ENCODE data around the gene PHACTR1. TPM values are rescaled to one million over a fixed set of nuclear protein-coding genes. Genes with fewer than 3 reads are reported as not detected.
"Not testable (repeated sequence)": the region's sequence is repeated elsewhere in the genome, so short reads cannot be mapped to it uniquely, and the experiment has no call there.

PHACTR1 gene
- total RNA-seq, 2 experiments from 2014 or later = 0.11 TPM; not detected in 1

DNA sequence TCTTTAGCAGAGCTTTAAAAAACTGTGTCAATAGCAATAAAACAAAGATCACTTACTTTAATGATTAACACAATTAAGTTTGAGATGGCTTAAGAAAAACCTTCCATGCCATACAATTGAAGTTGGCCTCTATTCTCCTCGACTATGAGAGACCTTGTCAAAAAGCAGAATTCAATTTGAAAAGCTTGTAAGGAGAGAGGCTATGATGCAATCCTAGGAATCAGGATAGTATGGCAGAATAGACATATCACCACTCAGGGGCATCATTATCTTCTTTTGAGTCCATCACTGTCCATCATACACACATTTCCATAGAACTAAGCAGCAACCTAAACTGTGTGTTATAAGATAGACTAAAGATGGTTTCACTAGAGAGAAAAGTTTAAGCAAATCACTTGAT is 594.6 kb downstream of the PHACTR1 start:
- CTCF ChIA-PET = interaction anchor here (1.2 to 1.6 kb wide), 2 partner anchors 17 to 117 kb away, joined by 3 to 6 read pairs; partner anchors contain the start of gene TBC1D7
- POLR2A ChIA-PET = interaction anchor here (1.7 kb wide), 1 partner anchor 17 kb away, joined by 4 read pairs; the partner anchor contains the start of gene TBC1D7
- Mint-ChIP-seq H3K27me3 (no peaks in the 10 kb centered on the region), H3K36me3 (ENCODE audit: low read depth) (peaks cover 44% of the 10 kb centered on the region), H3K27ac (no peak overlapping the region), H3K9me3 (no peaks in the 10 kb centered on the region), H3K4me3 (no peak overlapping the region), H3K4me1 (ENCODE audit: low read depth) (peaks cover 8% of the 10 kb centered on the region)
- intact Hi-C loops (cut with micrococcal nuclease) = no loop called here
- TF ChIP-seq, protein P1, sequence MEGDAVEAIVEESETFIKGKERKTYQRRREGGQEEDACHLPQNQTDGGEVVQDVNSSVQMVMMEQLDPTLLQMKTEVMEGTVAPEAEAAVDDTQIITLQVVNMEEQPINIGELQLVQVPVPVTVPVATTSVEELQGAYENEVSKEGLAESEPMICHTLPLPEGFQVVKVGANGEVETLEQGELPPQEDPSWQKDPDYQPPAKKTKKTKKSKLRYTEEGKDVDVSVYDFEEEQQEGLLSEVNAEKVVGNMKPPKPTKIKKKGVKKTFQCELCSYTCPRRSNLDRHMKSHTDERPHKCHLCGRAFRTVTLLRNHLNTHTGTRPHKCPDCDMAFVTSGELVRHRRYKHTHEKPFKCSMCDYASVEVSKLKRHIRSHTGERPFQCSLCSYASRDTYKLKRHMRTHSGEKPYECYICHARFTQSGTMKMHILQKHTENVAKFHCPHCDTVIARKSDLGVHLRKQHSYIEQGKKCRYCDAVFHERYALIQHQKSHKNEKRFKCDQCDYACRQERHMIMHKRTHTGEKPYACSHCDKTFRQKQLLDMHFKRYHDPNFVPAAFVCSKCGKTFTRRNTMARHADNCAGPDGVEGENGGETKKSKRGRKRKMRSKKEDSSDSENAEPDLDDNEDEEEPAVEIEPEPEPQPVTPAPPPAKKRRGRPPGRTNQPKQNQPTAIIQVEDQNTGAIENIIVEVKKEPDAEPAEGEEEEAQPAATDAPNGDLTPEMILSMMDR (IDR thresholded peaks at IDR 0.05) = no peak
- DNase-seq (no peak), ATAC-seq (no peak)

DNA sequence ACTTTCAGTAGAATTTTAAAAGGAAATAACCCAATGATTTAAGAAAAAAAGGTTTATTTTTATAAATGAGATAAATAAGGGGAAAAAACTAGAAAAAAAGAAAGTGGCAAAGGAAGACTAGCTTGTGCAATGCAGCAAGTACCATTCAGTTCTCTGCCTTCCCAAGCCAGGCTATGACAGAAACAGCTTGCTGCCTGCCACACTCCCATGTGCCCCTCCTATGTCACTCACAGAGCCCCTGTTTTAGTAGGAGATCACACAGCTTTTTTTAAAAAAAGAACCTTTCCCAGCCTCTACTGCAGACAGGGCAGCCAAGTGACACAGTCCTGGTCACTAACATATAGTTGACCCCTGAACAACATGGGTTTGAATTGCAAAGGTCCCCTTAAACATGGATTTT is 598.2 kb downstream of the PHACTR1 start:
- intact Hi-C loops (cut with micrococcal nuclease) = no loop called here
- Mint-ChIP-seq H3K36me3 (ENCODE audit: low read depth) (peaks cover 44% of the 10 kb centered on the region), H3K27ac (no peak overlapping the region), H3K27me3 (no peaks in the 10 kb centered on the region), H3K4me1 (ENCODE audit: low read depth) (no peaks in the 10 kb centered on the region), H3K9me3 (no peaks in the 10 kb centered on the region), H3K4me3 (no peak overlapping the region)
- ATAC-seq (no peak), DNase-seq (no peak)
- POLR2A ChIA-PET = interaction anchor here (1.0 to 1.3 kb wide), 2 partner anchors 12 to 14 kb away, joined by 3 to 5 read pairs; partner anchors contain the start of gene TBC1D7
- CTCF ChIA-PET = interaction anchor here (1.3 to 1.8 kb wide), 2 partner anchors 12 to 18 kb away, joined by 4 read pairs; no protein-coding TSS in a partner anchor
- TF ChIP-seq, protein P1 (IDR thresholded peaks at IDR 0.05) = no peak

DNA sequence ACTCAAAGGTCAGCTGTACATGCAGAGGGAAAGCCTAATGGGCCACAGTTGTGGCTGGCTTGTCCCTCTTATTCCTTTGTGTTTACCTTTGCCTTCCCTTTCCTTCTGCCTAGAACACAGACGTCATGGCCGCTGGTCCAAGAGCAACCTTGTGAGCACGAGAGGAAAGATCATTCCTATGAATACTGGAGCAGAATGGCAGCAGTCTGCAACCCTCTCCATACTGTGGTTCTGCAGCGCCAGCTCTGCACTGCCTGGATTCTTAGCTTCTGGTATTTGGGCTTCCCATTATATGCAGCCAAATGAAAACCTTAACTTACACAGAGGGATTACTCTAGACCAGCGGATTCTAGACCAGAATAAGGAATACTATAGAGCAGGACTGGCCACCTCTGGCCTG is 599.3 kb downstream of the PHACTR1 start:
- CTCF ChIA-PET = interaction anchor here (1.8 kb wide), 1 partner anchor 17 kb away, joined by 4 read pairs; no protein-coding TSS in a partner anchor
- H3K36me3 Mint-ChIP-seq (ENCODE audit: low read depth) = peaks cover 52% of the 10 kb centered on the region
- intact Hi-C loops (cut with micrococcal nuclease) = no loop called here
- no peak for ATAC-seq
- TF ChIP-seq, protein P1 (IDR thresholded peaks at IDR 0.05) = no peak
- no peak for DNase-seq
- no peaks in the 10 kb centered on the region for H3K27me3 Mint-ChIP-seq
- no peaks in the 10 kb centered on the region for H3K4me1 Mint-ChIP-seq (ENCODE audit: low read depth)
- POLR2A ChIA-PET = no interaction called here
- no peak overlapping the region for H3K27ac Mint-ChIP-seq
- no peaks in the 10 kb centered on the region for H3K9me3 Mint-ChIP-seq
- no peak overlapping the region for H3K4me3 Mint-ChIP-seq

DNA sequence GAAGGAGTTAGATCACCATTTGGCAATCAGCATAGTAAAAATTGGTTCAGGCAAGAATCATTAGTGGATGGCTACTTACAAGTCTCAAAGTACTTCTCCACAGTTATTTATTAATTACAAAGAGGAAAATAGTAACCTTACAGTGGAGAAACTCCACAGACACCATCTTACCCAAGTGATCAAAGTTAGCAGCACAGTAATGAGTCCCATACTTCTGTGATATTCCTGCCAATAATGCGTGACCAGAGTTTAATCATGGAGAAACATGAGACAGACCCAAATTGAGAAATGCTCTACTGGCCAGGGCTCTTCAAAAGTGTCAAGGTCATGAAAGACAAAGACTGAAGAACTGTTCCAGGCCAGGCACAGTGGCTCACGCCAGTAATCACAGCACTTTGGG is 602.3 kb downstream of the PHACTR1 start:
- Mint-ChIP-seq H3K27me3 (no peaks in the 10 kb centered on the region), H3K36me3 (ENCODE audit: low read depth) (peaks cover 48% of the 10 kb centered on the region), H3K4me3 (no peak overlapping the region), H3K27ac (no peak overlapping the region), H3K4me1 (ENCODE audit: low read depth) (no peaks in the 10 kb centered on the region), H3K9me3 (no peaks in the 10 kb centered on the region)
- CTCF ChIA-PET = no interaction called here
- intact Hi-C loops (cut with micrococcal nuclease) = no loop called here
- ATAC-seq (no peak), DNase-seq (no peak)
- TF ChIP-seq, protein P1 (IDR thresholded peaks at IDR 0.05) = no peak
- POLR2A ChIA-PET = no interaction called here

DNA sequence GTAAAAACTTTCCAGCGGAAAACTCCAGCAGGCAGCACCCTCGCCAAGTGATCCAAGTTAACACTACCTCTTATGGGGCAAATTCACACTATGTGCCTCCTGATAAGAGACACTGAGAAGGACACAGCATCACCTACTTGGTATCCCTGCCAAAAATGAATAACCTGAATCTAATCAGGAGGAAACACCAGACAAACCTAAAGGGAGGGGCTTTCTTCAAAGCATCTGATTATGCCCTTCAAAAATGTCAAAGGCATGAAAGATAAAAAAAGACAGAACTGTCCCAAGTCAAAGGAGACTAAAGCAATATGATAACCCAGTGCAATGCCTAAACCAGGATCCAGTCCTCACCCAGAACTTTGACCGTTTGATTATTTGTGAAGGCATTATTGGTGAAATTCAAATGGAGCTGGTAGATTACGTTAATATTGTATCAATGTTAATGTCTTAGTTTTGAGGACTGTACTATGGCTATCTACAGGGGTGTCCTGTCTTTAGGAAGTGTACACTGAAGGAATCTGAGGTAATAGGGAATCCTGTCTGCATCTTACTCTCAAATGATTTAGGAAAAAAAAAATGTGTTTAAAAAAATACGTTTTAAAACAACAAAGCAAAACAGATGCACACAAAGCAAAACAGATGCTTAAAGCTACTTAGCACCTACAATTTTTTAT is 603.5 kb downstream of the PHACTR1 start:
- CTCF ChIA-PET = interaction anchor here (1.0 kb wide), 1 partner anchor 102 kb away, joined by 3 read pairs; no protein-coding TSS in a partner anchor
- no peaks in the 10 kb centered on the region for H3K9me3 Mint-ChIP-seq
- no peaks in the 10 kb centered on the region for H3K27me3 Mint-ChIP-seq
- DNase-seq (no peak), ATAC-seq (no peak)
- H3K4me1 Mint-ChIP-seq (ENCODE audit: low read depth) = no peaks in the 10 kb centered on the region
- TF ChIP-seq, protein P1 (IDR thresholded peaks at IDR 0.05) = no peak
- H3K4me3 Mint-ChIP-seq = no peak overlapping the region
- intact Hi-C loops (cut with micrococcal nuclease) = no loop called here
- peaks cover 47% of the 10 kb centered on the region for H3K36me3 Mint-ChIP-seq (ENCODE audit: low read depth)
- H3K27ac Mint-ChIP-seq = no peak overlapping the region
- POLR2A ChIA-PET = interaction anchor here (0.6 to 1.3 kb wide), 2 partner anchors 8 to 18 kb away, joined by 3 to 4 read pairs; no protein-coding TSS in a partner anchor

DNA sequence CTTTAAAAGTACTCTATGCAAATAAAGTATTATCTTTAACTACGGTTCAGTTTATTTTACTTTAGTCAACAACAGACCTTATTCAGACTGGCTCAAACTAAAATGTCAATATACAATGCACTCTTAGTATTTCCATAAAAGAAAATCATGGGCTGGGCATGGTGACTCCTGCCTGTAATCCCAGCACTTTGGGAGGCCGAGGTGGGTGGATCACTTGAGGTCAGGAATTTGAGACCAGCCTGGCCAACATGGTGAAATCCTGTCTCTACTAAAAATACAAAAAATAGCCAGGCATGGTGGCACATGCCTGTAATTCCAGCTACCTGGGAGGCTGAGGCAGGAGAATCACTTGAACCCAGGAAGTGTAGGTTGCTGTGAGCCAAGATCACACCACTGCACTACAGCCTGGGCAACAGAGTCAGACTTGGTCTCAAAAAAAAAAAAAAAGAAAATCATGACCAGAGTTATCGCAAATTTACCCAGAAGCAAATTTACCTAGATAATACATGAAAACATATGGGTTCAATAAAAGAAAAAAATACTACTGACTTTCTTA is 609.5 kb downstream of the PHACTR1 start:
- H3K27me3 Mint-ChIP-seq, H3K4me3 Mint-ChIP-seq, DNase-seq, POLR2A ChIA-PET, ATAC-seq, CTCF ChIA-PET, H3K9me3 Mint-ChIP-seq, H3K27ac Mint-ChIP-seq: not testable (repeated sequence)
- intact Hi-C loops (cut with micrococcal nuclease) = loop anchor here (5.0 kb wide), 1 partner anchor 414 kb away; no protein-coding TSS in a partner anchor
- Mint-ChIP-seq H3K4me1 (ENCODE audit: low read depth) (peaks cover 22% of the 10 kb centered on the region), H3K36me3 (ENCODE audit: low read depth) (peaks cover 14% of the 10 kb centered on the region)
